Coronary artery (tissue), 2 donors: ENCODE data around the gene STARD5.

ENCODE experiments used
- DNase-seq: peaks from one replicate; pipeline ENCODE4 v3.0.0-alpha.2; 2017; ENCODE audit warnings: low spot score
- H3K27ac ChIP-seq, 2 donors: fragments of 200-600 bp; sonication (generic); one replicate each; pipeline ENCODE4 v1.5.1; 2016 to 2019
- H3K4me3 ChIP-seq: fragments of 200-600 bp; sonication (generic); 2 replicates; pipeline ENCODE4 v1.5.1; 2016; ENCODE audit warnings: mild to moderate bottlenecking, moderate library complexity
- TF ChIP-seq, protein P1 (sequence below): fragments of 200-600 bp; sonication (generic); IDR thresholded peaks from one replicate; pipeline ENCODE4 v1.5.1; 2019; ENCODE audit warnings: antibody characterized with exemption

Gene STARD5

GRCh38 chr15:81295486-81296121 lies 28.3 kb downstream of the STARD5 start:
- Histone ChIP-seq H3K4me3 (no peak overlapping the region), H3K27ac (peak overlapping the region in 1 of 2 donors; percentile 81)
- TF ChIP-seq, protein P1, sequence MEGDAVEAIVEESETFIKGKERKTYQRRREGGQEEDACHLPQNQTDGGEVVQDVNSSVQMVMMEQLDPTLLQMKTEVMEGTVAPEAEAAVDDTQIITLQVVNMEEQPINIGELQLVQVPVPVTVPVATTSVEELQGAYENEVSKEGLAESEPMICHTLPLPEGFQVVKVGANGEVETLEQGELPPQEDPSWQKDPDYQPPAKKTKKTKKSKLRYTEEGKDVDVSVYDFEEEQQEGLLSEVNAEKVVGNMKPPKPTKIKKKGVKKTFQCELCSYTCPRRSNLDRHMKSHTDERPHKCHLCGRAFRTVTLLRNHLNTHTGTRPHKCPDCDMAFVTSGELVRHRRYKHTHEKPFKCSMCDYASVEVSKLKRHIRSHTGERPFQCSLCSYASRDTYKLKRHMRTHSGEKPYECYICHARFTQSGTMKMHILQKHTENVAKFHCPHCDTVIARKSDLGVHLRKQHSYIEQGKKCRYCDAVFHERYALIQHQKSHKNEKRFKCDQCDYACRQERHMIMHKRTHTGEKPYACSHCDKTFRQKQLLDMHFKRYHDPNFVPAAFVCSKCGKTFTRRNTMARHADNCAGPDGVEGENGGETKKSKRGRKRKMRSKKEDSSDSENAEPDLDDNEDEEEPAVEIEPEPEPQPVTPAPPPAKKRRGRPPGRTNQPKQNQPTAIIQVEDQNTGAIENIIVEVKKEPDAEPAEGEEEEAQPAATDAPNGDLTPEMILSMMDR, result no peak
- no peak for DNase-seq

GRCh38 chr15:81294516-81294880 lies 29.4 kb downstream of the STARD5 start:
- DNase-seq, result no peak
- TF ChIP-seq, protein P1, result no peak
- no peak overlapping the region for H3K4me3 ChIP-seq
- H3K27ac ChIP-seq, result peak overlapping the region in 1 of 2 donors; percentile 13

GRCh38 chr15:81293728-81294515 lies 30.0 kb downstream of the STARD5 start:
- peak overlapping the region in 1 of 2 donors; percentile 13 for H3K27ac ChIP-seq
- H3K4me3 ChIP-seq, result no peak overlapping the region
- TF ChIP-seq, protein P1, result no peak
- no peak for DNase-seq

- TF ChIP-seq, protein P1, result no peak
- DNase-seq, result no peak
- Histone ChIP-seq H3K4me3 (no peak overlapping the region), H3K27ac (no peak overlapping the region)
Measured at GRCh38 chr15:81292523-81293001, 31.4 kb downstream of the STARD5 start.

DNA sequence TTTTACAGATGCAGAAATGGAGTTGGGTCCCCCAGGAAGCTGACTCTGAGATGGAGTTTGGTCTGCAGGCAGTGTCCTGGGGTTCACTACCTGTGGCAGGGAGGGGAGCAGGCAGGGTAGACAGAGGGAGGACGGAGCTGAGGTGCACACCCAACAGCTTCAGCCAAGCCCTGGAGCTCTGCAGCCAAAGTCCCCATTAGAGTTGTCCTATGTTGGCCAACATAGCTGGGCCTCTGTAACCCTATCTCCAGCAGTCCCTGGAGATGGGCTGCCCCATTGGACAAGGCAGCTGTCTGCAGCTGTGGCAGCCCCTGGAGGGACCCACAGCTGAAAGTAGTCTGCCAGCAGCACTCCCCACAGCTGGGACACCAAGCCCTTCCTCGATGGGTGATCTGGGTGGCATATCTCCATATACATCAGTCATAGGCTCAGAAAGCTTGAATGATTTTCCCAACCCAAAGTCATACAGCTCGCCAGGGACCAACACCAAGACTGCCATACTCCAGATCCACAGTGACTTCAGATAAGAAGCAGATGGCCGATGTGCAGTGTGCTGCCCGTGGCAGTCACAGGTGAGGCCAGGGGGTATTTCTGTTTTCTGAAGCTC lies 31.9 kb downstream of the STARD5 start:
- Histone ChIP-seq H3K27ac (no peak overlapping the region), H3K4me3 (no peak overlapping the region)
- DNase-seq, result no peak
- TF ChIP-seq, protein P1, result no peak

DNA sequence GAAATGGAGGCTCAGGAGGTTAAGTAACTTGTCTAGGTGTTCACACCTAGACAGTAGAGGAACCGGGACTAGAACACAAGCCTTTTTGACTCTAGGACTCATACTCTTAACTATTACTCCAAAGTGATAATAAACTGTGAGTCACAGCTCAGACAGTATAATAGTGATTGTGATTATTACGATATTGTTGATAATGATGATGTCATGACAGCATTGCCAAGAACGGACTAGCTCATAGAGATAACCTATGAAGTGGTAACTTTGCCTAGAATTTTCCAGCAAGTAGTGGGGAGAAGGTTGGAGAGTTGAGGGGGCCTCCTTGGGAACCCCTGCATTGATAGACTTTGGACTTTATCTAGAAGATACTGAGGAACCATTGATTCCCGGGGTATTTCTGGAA lies 34.0 kb downstream of the STARD5 start:
- TF ChIP-seq, protein P1, result no peak
- Histone ChIP-seq H3K4me3 (no peak overlapping the region), H3K27ac (no peak overlapping the region)
- no peak for DNase-seq
